Endodermal cell (in vitro differentiated cells): Measurements from ENCODE around the gene DGLUCY. TPM values are rescaled to one million over a fixed set of nuclear protein-coding genes. Genes with fewer than 3 reads are reported as not detected.

ENCODE experiments used
- DNase-seq: peaks from one replicate; pipeline ENCODE4 v3.0.0-alpha.2; 2017
- H3K27ac ChIP-seq: 2 replicates; pipeline ENCODE4 v1.5.1; 2013; ENCODE audit warnings: mild to moderate bottlenecking, low read depth, low read length, moderate library complexity
- H3K27me3 ChIP-seq: 2 replicates; pipeline ENCODE4 v1.6.1; 2013; ENCODE audit warnings: mild to moderate bottlenecking, low read length, moderate library complexity; ENCODE audit not compliant: insufficient read depth, control insufficient read depth, poor library complexity, severe bottlenecking
- H3K36me3 ChIP-seq: 2 replicates; pipeline ENCODE4 v1.7.0; 2013; ENCODE audit warnings: mild to moderate bottlenecking, low read length, moderate library complexity; ENCODE audit not compliant: control insufficient read depth, insufficient read depth
- H3K4me1 ChIP-seq: one replicate; pipeline ENCODE4 v1.7.0; 2013; ENCODE audit warnings: low read length; ENCODE audit not compliant: control insufficient read depth, insufficient read depth
- H3K4me3 ChIP-seq: 2 replicates; pipeline ENCODE4 v1.5.1; 2013; ENCODE audit warnings: mild to moderate bottlenecking, low read length, moderate library complexity
- H3K9ac ChIP-seq: 2 replicates; pipeline ENCODE4 v1.6.1; 2013; ENCODE audit warnings: mild to moderate bottlenecking, low read length, moderate library complexity; ENCODE audit not compliant: poor library complexity, severe bottlenecking; ENCODE audit errors: extremely low read depth
- H3K9me3 ChIP-seq: 2 replicates; pipeline ENCODE4 v1.6.1; 2013; ENCODE audit warnings: mild to moderate bottlenecking, low read length, moderate library complexity; ENCODE audit not compliant: control insufficient read depth
- H3K27ac Mint-ChIP-seq: 2 replicates; pipeline ENCODE4 v1.8.0; 2020; ENCODE audit warnings: mixed read lengths
- H3K27me3 Mint-ChIP-seq: 2 replicates; pipeline ENCODE4 v1.8.0; 2021; ENCODE audit warnings: mild to moderate bottlenecking, mixed read lengths; ENCODE audit not compliant: insufficient read depth
- H3K36me3 Mint-ChIP-seq: 2 replicates; pipeline ENCODE4 v1.8.0; 2020; ENCODE audit warnings: low read depth, mixed read lengths
- H3K4me1 Mint-ChIP-seq: 2 replicates; pipeline ENCODE4 v1.8.0; 2020; ENCODE audit warnings: mixed read lengths
- H3K4me3 Mint-ChIP-seq: 2 replicates; pipeline ENCODE4 v1.8.0; 2020; ENCODE audit warnings: mild to moderate bottlenecking, moderate library complexity, mixed read lengths
- H3K9me3 Mint-ChIP-seq: 2 replicates; pipeline ENCODE4 v1.8.0; 2020; ENCODE audit warnings: mild to moderate bottlenecking, mixed read lengths
- WGBS, 2 experiments: methylation state at CpG; one replicate each; pipeline versions ENCODE4 v1.1.5 to v1.1.7; 2013; ENCODE audit warnings: missing lambda C conversion rate in 2 of 2, mixed read lengths in 1 of 2; ENCODE audit not compliant: insufficient coverage in 1 of 2, insufficient read length in 1 of 2; 5-methylcytosine and 5-hydroxymethylcytosine counted together
- total RNA-seq, 2 donors: library from RNA; stranded (reverse); fragmentation: NEBNext Ultra II Directional in 1 of 2; extraction: Animal tissue kit (Norgen Biotek cat#: 25700) in 1 of 2; gene quantifications; 2 replicates in 1 of 2; 3 replicates in 1 of 2; pipeline ENCODE4 v1.2.1, GENCODE V29; 2021
- TF ChIP-seq, protein P1 (sequence below): fragments of 200-600 bp; sonication (generic); conservative IDR thresholded peaks from 2 replicates; pipeline ENCODE4 v1.5.0; 2021; ENCODE audit warnings: antibody characterized with exemption, mild to moderate bottlenecking

DGLUCY gene
- total RNA-seq, 2 donors from 2014 or later, result 26.7 to 33.9 TPM

DNA sequence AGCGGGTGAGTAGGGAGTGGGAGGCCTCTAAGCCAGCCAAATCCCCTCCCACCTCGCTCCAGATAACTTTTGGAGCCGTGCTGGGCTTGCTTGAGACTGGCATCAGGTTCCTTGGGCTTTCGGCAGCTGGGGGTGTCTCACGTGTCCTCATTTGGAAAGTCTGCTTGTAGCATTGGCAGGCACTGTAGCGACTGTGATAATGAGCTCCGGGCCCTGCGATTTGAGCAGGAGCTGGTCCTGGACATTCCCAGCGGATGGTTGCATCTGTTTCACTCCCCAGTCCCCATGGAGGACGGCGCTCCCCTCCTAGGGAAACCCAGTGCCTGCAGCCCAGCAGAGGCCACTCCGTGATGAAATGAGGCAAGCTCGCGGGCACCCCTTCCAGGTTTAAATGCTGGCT, 49.4 kb downstream of the DGLUCY start:
- Mint-ChIP-seq H3K9me3 (no peaks in the 10 kb centered on the region), H3K4me1 (no peaks in the 10 kb centered on the region), H3K27ac (no peak overlapping the region), H3K4me3 (no peak overlapping the region), H3K36me3 (peaks cover 49% of the 10 kb centered on the region), H3K27me3 (no peaks in the 10 kb centered on the region)
- Histone ChIP-seq H3K4me1 (no peaks in the 10 kb centered on the region), H3K9me3 (no peaks in the 10 kb centered on the region), H3K36me3 (peaks cover 6% of the 10 kb centered on the region), H3K4me3 (no peak overlapping the region), H3K27me3 (no peaks in the 10 kb centered on the region), H3K27ac (no peak overlapping the region), H3K9ac (no peak overlapping the region)
- DNase-seq, result no peak
- TF ChIP-seq, protein P1, sequence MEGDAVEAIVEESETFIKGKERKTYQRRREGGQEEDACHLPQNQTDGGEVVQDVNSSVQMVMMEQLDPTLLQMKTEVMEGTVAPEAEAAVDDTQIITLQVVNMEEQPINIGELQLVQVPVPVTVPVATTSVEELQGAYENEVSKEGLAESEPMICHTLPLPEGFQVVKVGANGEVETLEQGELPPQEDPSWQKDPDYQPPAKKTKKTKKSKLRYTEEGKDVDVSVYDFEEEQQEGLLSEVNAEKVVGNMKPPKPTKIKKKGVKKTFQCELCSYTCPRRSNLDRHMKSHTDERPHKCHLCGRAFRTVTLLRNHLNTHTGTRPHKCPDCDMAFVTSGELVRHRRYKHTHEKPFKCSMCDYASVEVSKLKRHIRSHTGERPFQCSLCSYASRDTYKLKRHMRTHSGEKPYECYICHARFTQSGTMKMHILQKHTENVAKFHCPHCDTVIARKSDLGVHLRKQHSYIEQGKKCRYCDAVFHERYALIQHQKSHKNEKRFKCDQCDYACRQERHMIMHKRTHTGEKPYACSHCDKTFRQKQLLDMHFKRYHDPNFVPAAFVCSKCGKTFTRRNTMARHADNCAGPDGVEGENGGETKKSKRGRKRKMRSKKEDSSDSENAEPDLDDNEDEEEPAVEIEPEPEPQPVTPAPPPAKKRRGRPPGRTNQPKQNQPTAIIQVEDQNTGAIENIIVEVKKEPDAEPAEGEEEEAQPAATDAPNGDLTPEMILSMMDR, result no peak
- WGBS, 2 experiments, result 92 to 95% methylated on average over 6 to 14 of the region's 14 CpGs

- no peaks in the 10 kb centered on the region for H3K27me3 Mint-ChIP-seq
- H3K9me3 Mint-ChIP-seq, result no peaks in the 10 kb centered on the region
- H3K36me3 Mint-ChIP-seq, result peaks cover 51% of the 10 kb centered on the region
- H3K4me3 Mint-ChIP-seq, result no peak overlapping the region
- H3K4me1 Mint-ChIP-seq, result no peaks in the 10 kb centered on the region
- H3K27ac Mint-ChIP-seq, result no peak overlapping the region
- TF ChIP-seq, protein P1, result no peak
- Histone ChIP-seq H3K27ac (no peak overlapping the region), H3K9ac (no peak overlapping the region), H3K27me3 (no peaks in the 10 kb centered on the region), H3K36me3 (peaks cover 6% of the 10 kb centered on the region), H3K9me3 (no peaks in the 10 kb centered on the region), H3K4me1 (no peaks in the 10 kb centered on the region), H3K4me3 (no peak overlapping the region)
- WGBS, 2 experiments, result 100% methylated on average over 1 of the region's 1 CpG; no CpG with 5 or more reads in 1 of the 2 experiments
- DNase-seq, result no peak
Measured at GRCh38 chr14:91164676-91165075, 50.8 kb downstream of the DGLUCY start.

DNA sequence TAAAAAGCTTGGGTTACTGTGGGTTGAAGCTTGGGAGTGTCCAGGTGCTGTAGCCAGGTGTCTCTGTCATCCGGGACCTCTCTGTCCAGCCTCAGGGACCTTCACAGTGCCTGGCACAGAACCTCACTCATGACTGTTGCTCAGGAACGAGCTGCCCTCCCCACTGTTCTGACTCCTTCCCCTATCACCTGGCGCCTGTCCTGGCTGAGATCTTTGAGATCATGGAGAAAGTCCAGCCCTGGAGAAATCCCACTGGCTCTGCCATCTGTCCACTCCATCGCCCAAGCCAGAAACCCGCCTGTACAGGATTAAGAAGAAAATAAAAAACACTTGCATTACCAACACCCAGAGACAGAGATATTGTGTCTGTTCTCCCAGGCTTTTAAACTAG, 53.5 kb downstream of the DGLUCY start:
- no peaks in the 10 kb centered on the region for H3K27me3 Mint-ChIP-seq
- H3K9ac ChIP-seq, result no peak overlapping the region
- no peak overlapping the region for H3K4me3 Mint-ChIP-seq
- no peak overlapping the region for H3K27ac ChIP-seq
- H3K36me3 Mint-ChIP-seq, result peaks cover 31% of the 10 kb centered on the region
- H3K27ac Mint-ChIP-seq, result no peak overlapping the region
- TF ChIP-seq, protein P1, result no peak
- no peaks in the 10 kb centered on the region for H3K4me1 Mint-ChIP-seq
- 95 to 96% methylated on average over 5 of the region's 5 CpGs for WGBS, 2 experiments
- no peak for DNase-seq
- no peaks in the 10 kb centered on the region for H3K4me1 ChIP-seq
- no peaks in the 10 kb centered on the region for H3K36me3 ChIP-seq
- no peaks in the 10 kb centered on the region for H3K27me3 ChIP-seq
- H3K4me3 ChIP-seq, result no peak overlapping the region
- no peaks in the 10 kb centered on the region for H3K9me3 ChIP-seq
- H3K9me3 Mint-ChIP-seq, result no peaks in the 10 kb centered on the region
